Adrenal gland (tissue), 12 donors: Measurements from ENCODE around the gene CREBL2. TPM values are rescaled to one million over a fixed set of nuclear protein-coding genes. Genes with fewer than 3 reads are reported as not detected.
"Not testable (repeated sequence)": the region's sequence is repeated elsewhere in the genome, so short reads cannot be mapped to it uniquely, and the experiment has no call there.

ENCODE experiments used
- DNase-seq, 7 donors: peaks; one replicate each; pipeline ENCODE4 v3.0.0-alpha.2; 2019 to 2020
- H3K27ac ChIP-seq, 5 donors: fragments of 200-600 bp; sonication (generic) in 4 of 5; 1 replicate in 3 of 5; 2 replicates in 2 of 5; pipeline versions ENCODE4 v1.5.1 to v1.8.0; 2016 to 2020; ENCODE audit warnings: mild to moderate bottlenecking in 1 of 5
- H3K27me3 ChIP-seq: fragments of 200-600 bp; 2 replicates; pipeline ENCODE4 v1.8.0; 2021
- H3K36me3 ChIP-seq, 2 donors: fragments of 200-600 bp; replicated peaks in 1 of 2; 1 replicate in 1 of 2; 2 replicates in 1 of 2; pipeline versions ENCODE4 v1.5.1 to v1.8.0; 2018 to 2022
- H3K4me1 ChIP-seq, 2 donors: fragments of 200-600 bp; replicated peaks in 1 of 2; 1 replicate in 1 of 2; 2 replicates in 1 of 2; pipeline versions ENCODE4 v1.5.1 to v1.8.0; 2018 to 2021
- H3K4me3 ChIP-seq, 4 donors: fragments of 200-600 bp; sonication (generic) in 3 of 4; one replicate each; pipeline ENCODE4 v1.5.1; 2016 to 2018
- H3K9me3 ChIP-seq, 3 donors: fragments of 200-600 bp; sonication (generic) in 1 of 3; replicated peaks in 1 of 3; 1 replicate in 2 of 3; 2 replicates in 1 of 3; pipeline versions ENCODE4 v1.5.1 to v1.8.0; 2016 to 2021
- CTCF ChIP-seq, 6 experiments: fragments of 450-650 bp in 4 of 6; fragments of 200-600 bp in 2 of 6; sonication (generic) in 1 of 6; IDR thresholded peaks; 1 replicate in 5 of 6; 2 replicates in 1 of 6; pipeline versions ENCODE4 v1.5.1 to v1.8.0; 2016 to 2021; ENCODE audit warnings: antibody characterized with exemption in 6 of 6, mild to moderate bottlenecking in 2 of 6, moderate library complexity in 1 of 6
- POLR2A ChIP-seq, 2 donors: fragments of 450-650 bp; IDR thresholded peaks; one replicate each; pipeline ENCODE4 v1.6.1; 2017; ENCODE audit warnings: antibody characterized with exemption in 2 of 2, mild to moderate bottlenecking in 2 of 2, moderate library complexity in 1 of 2
- WGBS, 4 donors: extraction: QIAGEN DNeasy Blood & Tissue Kit in 2 of 4; methylation state at CpG; one replicate each; pipeline versions ENCODE4 v1.1.5 to v1.1.7; 2013 to 2017; 5-methylcytosine and 5-hydroxymethylcytosine counted together
- intact Hi-C, 2 donors: fragments of 100-400 bp; cut with DNase I; formaldehyde crosslinking; loops; one replicate each; pipeline versions ENCODE4 v1.14.1 to v1.15.0; 2022 to 2023
- polyA plus RNA-seq, 3 donors: library from polyadenylated mRNA; stranded (reverse); fragments of 200-250 nt in 2 of 3; fragments of 350-450 nt in 1 of 3; fragmentation: Illumina TruSeq in 1 of 3; extraction: RNeasy Lipid Tissue Mini Kit (QIAGEN cat#74804) in 1 of 3; gene quantifications; one replicate each; pipeline ENCODE4 v1.2.3, GENCODE V29; 2013 to 2014
- total RNA-seq, 9 donors: library from RNA; depleted of rRNA in 4 of 9; stranded (reverse); fragments of >200 nt in 4 of 9; fragments of 120-200 nt in 1 of 9; fragmentation: NEBNext Ultra II Directional in 1 of 9; extraction: Animal tissue kit (Norgen Biotek cat#: 25700) in 1 of 9; gene quantifications; one replicate each; pipeline versions ENCODE4 v1.1.0 to v1.2.4, GENCODE V29; 2013 to 2023
- donor health status: healthy with polysubstance abuse.
- donor health status: Bipolar disorder and iron deficiency.
- donor health status: DM: yes; HTN: yes; CAD: no.
- donor health status: DM: no; HTN: no; CAD: no.
- donor health status: DM: no; HTN: no; CAD: no.
- donor health status: DM: yes; HTN: yes; CAD: no.

The CREBL2 gene
- total and polyA plus RNA-seq, 12 donors: 41.5 to 357 (median 141) TPM

GRCh38 chr12:12628013-12628412 lies 16.3 kb downstream of the CREBL2 start:
- Histone ChIP-seq H3K4me3 (no peak overlapping the region), H3K27ac (peak overlapping the region in 1 of 5 donors; percentile 3), H3K36me3 (no peaks in the 10 kb centered on the region), H3K4me1 (peaks cover 8 to 49% of the 10 kb centered on the region in 2 donors), H3K27me3 (no peaks in the 10 kb centered on the region), H3K9me3 (no peaks in the 10 kb centered on the region)
- 95 to 100% (median 98%) methylated on average over 4 of the region's 4 CpGs for WGBS, 4 donors
- intact Hi-C loops: no loop called here
- no peak for DNase-seq
- TF ChIP-seq POLR2A (IDR thresholded peaks at IDR 0.05): no peak
- TF ChIP-seq CTCF (IDR thresholded peaks at IDR 0.05): no peak

DNA sequence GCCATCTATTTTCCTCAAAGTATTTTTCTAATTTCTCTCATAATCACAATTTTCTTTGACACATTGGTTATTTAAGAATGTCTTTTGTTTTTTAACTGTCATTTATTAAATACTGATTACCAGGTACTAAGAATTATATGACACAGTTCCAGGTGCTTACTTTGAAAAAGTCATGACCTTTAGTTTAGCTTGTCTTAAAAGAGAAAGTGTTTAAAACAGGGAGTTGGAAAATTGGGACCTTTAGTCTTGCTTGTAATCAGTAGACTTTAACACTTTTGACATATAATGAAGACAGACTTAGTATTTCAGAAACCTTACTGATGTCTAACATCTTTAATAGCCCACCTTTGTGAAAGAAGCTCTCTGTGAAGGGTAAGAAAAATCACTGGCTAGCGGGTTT lies 19.2 kb downstream of the CREBL2 start:
- 88 to 94% (median 94%) methylated on average over 1 of the region's 1 CpG for WGBS, 4 donors
- H3K4me1 ChIP-seq: peaks cover 8 to 52% of the 10 kb centered on the region in 2 donors
- no peak overlapping the region for H3K27ac ChIP-seq
- no peak for DNase-seq
- H3K4me3 ChIP-seq: no peak overlapping the region
- TF ChIP-seq CTCF (IDR thresholded peaks at IDR 0.05) (no peak), POLR2A (IDR thresholded peaks at IDR 0.05) (no peak)
- intact Hi-C loops: no loop called here
- peaks cover 0 to 11% of the 10 kb centered on the region in 2 donors for H3K36me3 ChIP-seq
- no peaks in the 10 kb centered on the region for H3K9me3 ChIP-seq
- no peaks in the 10 kb centered on the region for H3K27me3 ChIP-seq

GRCh38 chr12:12635651-12636050 lies 24.0 kb downstream of the CREBL2 start:
- peaks cover 0 to 4% (median 0%) of the 10 kb centered on the region in 3 donors for H3K9me3 ChIP-seq
- H3K27ac ChIP-seq: no peak overlapping the region
- TF ChIP-seq CTCF (IDR thresholded peaks at IDR 0.05) (no peak), POLR2A (IDR thresholded peaks at IDR 0.05) (no peak)
- H3K27me3 ChIP-seq: no peaks in the 10 kb centered on the region
- H3K4me3 ChIP-seq: no peak overlapping the region
- peaks cover 0 to 19% of the 10 kb centered on the region in 2 donors for H3K4me1 ChIP-seq
- WGBS, 4 donors: 94 to 95% (median 94%) methylated on average over 12 of the region's 12 CpGs
- no peak for DNase-seq
- peaks cover 0 to 42% of the 10 kb centered on the region in 2 donors for H3K36me3 ChIP-seq
- intact Hi-C loops: no loop called here

- Histone ChIP-seq H3K36me3 (peaks cover 0 to 47% of the 10 kb centered on the region in 2 donors), H3K27me3 (no peaks in the 10 kb centered on the region), H3K4me3 (no peak overlapping the region), H3K9me3 (peaks cover 0 to 4% (median 0%) of the 10 kb centered on the region in 3 donors), H3K4me1 (peaks cover 0 to 9% of the 10 kb centered on the region in 2 donors), H3K27ac (no peak overlapping the region)
- DNase-seq: no peak
- intact Hi-C loops: no loop called here
- WGBS, 4 donors: 88 to 100% (median 96%) methylated on average over 1 of the region's 1 CpG
- TF ChIP-seq POLR2A (IDR thresholded peaks at IDR 0.05): no peak
These were observed 25.0 kb downstream of the CREBL2 start for GRCh38 chr12:12636641-12637040.

GRCh38 chr12:12639995-12640394 lies 28.3 kb downstream of the CREBL2 start:
- intact Hi-C loops, DNase-seq, H3K4me3 ChIP-seq, H3K4me1 ChIP-seq, H3K9me3 ChIP-seq, H3K27me3 ChIP-seq, H3K27ac ChIP-seq: not testable (repeated sequence)
- WGBS, 4 donors: 93 to 97% (median 95%) methylated on average over 4 of the region's 4 CpGs
- H3K36me3 ChIP-seq: peaks cover 0 to 68% of the 10 kb centered on the region in 2 donors
